Upper lobe of left lung (tissue), 6 donors: Measurements from ENCODE around the gene ZNF584. TPM values are rescaled to one million over a fixed set of nuclear protein-coding genes. Genes with fewer than 3 reads are reported as not detected.

Experiments used
- ATAC-seq, 2 donors: fragments of 200-7000 bp; cut with Tn5 transposase; one replicate each; pipeline ENCODE4 v1.9.1; 2022; ENCODE audit warnings: mild to moderate bottlenecking in 2 of 2, moderate library complexity in 2 of 2; ENCODE audit not compliant: low FRiP score in 2 of 2
- DNase-seq, 2 donors: peaks; one replicate each; pipeline ENCODE4 v3.0.0-alpha.2; 2019 to 2020
- H3K27ac ChIP-seq, 4 donors: fragments of 200-600 bp; sonication (generic); one replicate each; pipeline ENCODE4 v1.5.1; 2016 to 2019
- H3K27me3 ChIP-seq, 4 donors: fragments of 200-600 bp; sonication (generic); one replicate each; pipeline ENCODE4 v1.5.1; 2017 to 2019
- H3K36me3 ChIP-seq, 4 donors: fragments of 200-600 bp; sonication (generic); one replicate each; pipeline ENCODE4 v1.5.1; 2016 to 2019
- H3K4me1 ChIP-seq, 4 donors: fragments of 200-600 bp; sonication (generic); one replicate each; pipeline ENCODE4 v1.5.1; 2018 to 2019
- H3K4me3 ChIP-seq, 4 donors: fragments of 200-600 bp; sonication (generic); one replicate each; pipeline ENCODE4 v1.5.1; 2017 to 2019; ENCODE audit warnings: mild to moderate bottlenecking in 2 of 4, moderate library complexity in 1 of 4
- H3K9me3 ChIP-seq, 4 donors: fragments of 200-600 bp; sonication (generic); one replicate each; pipeline ENCODE4 v1.5.1; 2018 to 2019
- CTCF ChIP-seq, 6 experiments: fragments of 450-650 bp in 4 of 6; fragments of 200-600 bp in 2 of 6; sonication (generic) in 2 of 6; IDR thresholded peaks; one replicate each; pipeline ENCODE4 v1.5.1; 2016 to 2019; ENCODE audit warnings: antibody characterized with exemption in 6 of 6
- EP300 ChIP-seq, 4 donors: sonication (generic); formaldehyde crosslinking; IDR thresholded peaks; one replicate each; pipeline ENCODE4 v1.5.1; 2017; ENCODE audit warnings: antibody characterized with exemption in 4 of 4, control low read depth in 2 of 4
- POLR2A ChIP-seq, 4 donors: fragments of 450-650 bp; IDR thresholded peaks; one replicate each; pipeline ENCODE4 v1.5.1; 2016 to 2017; ENCODE audit warnings: antibody characterized with exemption in 4 of 4, mild to moderate bottlenecking in 2 of 4
- POLR2AphosphoS5 ChIP-seq, 2 donors: sonication (generic); formaldehyde crosslinking; IDR thresholded peaks; one replicate each; pipeline ENCODE4 v1.5.1; 2017; ENCODE audit warnings: antibody characterized with exemption in 2 of 2
- WGBS, 2 donors: methylation state at CpG; one replicate each; pipeline ENCODE4 v1.1.5; 2017 to 2018; 5-methylcytosine and 5-hydroxymethylcytosine counted together
- total RNA-seq, 6 donors: library from RNA; depleted of rRNA in 4 of 6; stranded (reverse); fragments of >200 nt in 4 of 6; gene quantifications; one replicate each; pipeline versions ENCODE4 v1.1.0 to v1.2.1, GENCODE V29; 2016 to 2021
- donor health status: DM: no; HTN: no; CAD: no; lungs with moderate emphysema.
- donor health status: DM: no; HTN: yes; CAD: no; lungs with severe emphysema.

The ZNF584 gene
- total RNA-seq, 6 donors from 2014 or later = 7.4 to 31.0 (median 13.1) TPM

- no peak overlapping the region for H3K27ac ChIP-seq
- H3K4me3 ChIP-seq = no peak overlapping the region
- H3K36me3 ChIP-seq = peaks cover 0 to 12% (median 10%) of the 10 kb centered on the region in 4 donors
- no peak for DNase-seq
- H3K4me1 ChIP-seq = no peaks in the 10 kb centered on the region
- H3K27me3 ChIP-seq = no peaks in the 10 kb centered on the region
- peaks cover 41 to 77% (median 67%) of the 10 kb centered on the region in 4 donors for H3K9me3 ChIP-seq
- TF ChIP-seq POLR2A (IDR thresholded peaks at IDR 0.05) (no peak), EP300 (IDR thresholded peaks at IDR 0.05) (no peak), POLR2AphosphoS5 (IDR thresholded peaks at IDR 0.05) (no peak), CTCF (IDR thresholded peaks at IDR 0.05) (no peak)
- 87 to 100% methylated on average over 1 of the region's 1 CpG for WGBS, 2 donors
- no peak for ATAC-seq
Observed at GRCh38 chr19:58428617-58429016, 20.2 kb downstream of the ZNF584 start.

GRCh38 chr19:58429745-58430144 lies 21.3 kb downstream of the ZNF584 start:
- Histone ChIP-seq H3K9me3 (peaks cover 52 to 88% (median 79%) of the 10 kb centered on the region in 4 donors), H3K27me3 (no peaks in the 10 kb centered on the region), H3K4me1 (no peaks in the 10 kb centered on the region), H3K36me3 (peaks cover 7 to 23% (median 21%) of the 10 kb centered on the region in 4 donors), H3K4me3 (no peak overlapping the region), H3K27ac (no peak overlapping the region)
- no peak for DNase-seq
- TF ChIP-seq POLR2A (IDR thresholded peaks at IDR 0.05) = no peak
- no peak for TF ChIP-seq CTCF (IDR thresholded peaks at IDR 0.05)
- TF ChIP-seq POLR2AphosphoS5 (IDR thresholded peaks at IDR 0.05) = no peak
- no peak for TF ChIP-seq EP300 (IDR thresholded peaks at IDR 0.05)
- ATAC-seq = no peak

- H3K36me3 ChIP-seq = peaks cover 16 to 51% (median 48%) of the 10 kb centered on the region in 4 donors
- H3K9me3 ChIP-seq = peaks cover 73 to 99% (median 92%) of the 10 kb centered on the region in 4 donors
- H3K4me1 ChIP-seq = peaks cover 2 to 5% (median 3%) of the 10 kb centered on the region in 4 donors
- TF ChIP-seq POLR2A (IDR thresholded peaks at IDR 0.05) (no peak), CTCF (IDR thresholded peaks at IDR 0.05) (no peak), EP300 (IDR thresholded peaks at IDR 0.05) (no peak), POLR2AphosphoS5 (IDR thresholded peaks at IDR 0.05) (no peak)
- H3K27me3 ChIP-seq = no peaks in the 10 kb centered on the region
- no peak for DNase-seq
- ATAC-seq = no peak
- H3K27ac ChIP-seq = no peak overlapping the region
- no peak overlapping the region for H3K4me3 ChIP-seq
- 98 to 100% methylated on average over 2 of the region's 2 CpGs for WGBS, 2 donors
Observed at GRCh38 chr19:58434217-58434616, 25.8 kb downstream of the ZNF584 start.

GRCh38 chr19:58439576-58440554 lies 31.4 kb downstream of the ZNF584 start, which contains the start of gene ZNF132:
Gene ZNF132, minus strand, starts transcription at chr19:58440153. Its CDS starts 332 bp downstream, at chr19:58439821.
- Histone ChIP-seq H3K4me3 (peak within 1 kb of the TSS; percentile 59 to 85 (median 72)), H3K27me3 (no peaks in the 10 kb centered on the region), H3K27ac (peak within 1 kb of the TSS; percentile 76 to 85 (median 82)), H3K36me3 (peaks cover 8 to 29% (median 25%) of the 10 kb centered on the region in 4 donors), H3K4me1 (peaks cover 12 to 20% (median 16%) of the 10 kb centered on the region in 4 donors), H3K9me3 (peaks cover 20 to 45% (median 36%) of the 10 kb centered on the region in 4 donors)
- ATAC-seq (peak; percentile 97 to 98), DNase-seq (peak; percentile 95 to 99)
- WGBS, 2 donors = 8 to 11% methylated on average over 16 to 54 of the region's 59 CpGs
- peak in 1 of 4 donors; percentile 51 for TF ChIP-seq EP300 (IDR thresholded peaks at IDR 0.05)
- peak in 2 of 6 experiments; percentile 4 to 5 for TF ChIP-seq CTCF (IDR thresholded peaks at IDR 0.05)
- peak in 1 of 4 donors; percentile 60 for TF ChIP-seq POLR2A (IDR thresholded peaks at IDR 0.05)
- TF ChIP-seq POLR2AphosphoS5 (IDR thresholded peaks at IDR 0.05) = peak; percentile 75 to 95
